ENCODE results near the gene CLIP2.
"Not testable (repeated sequence)": the region's sequence is repeated elsewhere in the genome, so short reads cannot be mapped to it uniquely, and the experiment has no call there.

DNA sequence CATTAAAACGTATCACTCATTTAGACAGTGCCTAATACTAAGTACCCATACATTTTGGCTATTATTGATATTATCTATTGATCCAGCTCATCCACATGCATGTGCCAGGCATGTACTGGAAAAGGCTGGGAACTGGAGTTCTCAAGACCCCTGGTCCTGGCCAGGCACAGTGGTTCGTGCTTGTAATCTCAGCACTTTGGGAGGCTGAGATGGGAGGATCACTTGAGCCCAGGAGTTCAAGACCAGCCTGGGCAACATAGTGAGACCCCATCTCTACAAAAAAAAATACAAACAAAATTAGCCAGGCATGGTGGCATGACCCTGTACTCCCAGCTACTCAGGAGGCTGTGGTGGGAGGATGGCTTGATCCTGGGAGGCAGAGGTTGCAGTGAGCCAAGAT lies 50.4 kb downstream of the CLIP2 start:
- TF ChIP-seq, protein P1, sequence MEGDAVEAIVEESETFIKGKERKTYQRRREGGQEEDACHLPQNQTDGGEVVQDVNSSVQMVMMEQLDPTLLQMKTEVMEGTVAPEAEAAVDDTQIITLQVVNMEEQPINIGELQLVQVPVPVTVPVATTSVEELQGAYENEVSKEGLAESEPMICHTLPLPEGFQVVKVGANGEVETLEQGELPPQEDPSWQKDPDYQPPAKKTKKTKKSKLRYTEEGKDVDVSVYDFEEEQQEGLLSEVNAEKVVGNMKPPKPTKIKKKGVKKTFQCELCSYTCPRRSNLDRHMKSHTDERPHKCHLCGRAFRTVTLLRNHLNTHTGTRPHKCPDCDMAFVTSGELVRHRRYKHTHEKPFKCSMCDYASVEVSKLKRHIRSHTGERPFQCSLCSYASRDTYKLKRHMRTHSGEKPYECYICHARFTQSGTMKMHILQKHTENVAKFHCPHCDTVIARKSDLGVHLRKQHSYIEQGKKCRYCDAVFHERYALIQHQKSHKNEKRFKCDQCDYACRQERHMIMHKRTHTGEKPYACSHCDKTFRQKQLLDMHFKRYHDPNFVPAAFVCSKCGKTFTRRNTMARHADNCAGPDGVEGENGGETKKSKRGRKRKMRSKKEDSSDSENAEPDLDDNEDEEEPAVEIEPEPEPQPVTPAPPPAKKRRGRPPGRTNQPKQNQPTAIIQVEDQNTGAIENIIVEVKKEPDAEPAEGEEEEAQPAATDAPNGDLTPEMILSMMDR (IDR thresholded peaks at IDR 0.05) = not testable (repeated sequence)
- not testable (repeated sequence) for TF ChIP-seq POLR2AphosphoS5 (IDR thresholded peaks at IDR 0.05)

Measured in prostate gland (tissue), 2 donors.